HG03066 (cell line): ENCODE data around the gene BRME1.

Source experiments
- ATAC-seq: cut with Tn5 transposase; IDR thresholded peaks from one replicate; pipeline ENCODE4 v1.9.1; 2021; ENCODE audit warnings: low read depth; ENCODE audit not compliant: unreplicated experiment

Gene BRME1

DNA sequence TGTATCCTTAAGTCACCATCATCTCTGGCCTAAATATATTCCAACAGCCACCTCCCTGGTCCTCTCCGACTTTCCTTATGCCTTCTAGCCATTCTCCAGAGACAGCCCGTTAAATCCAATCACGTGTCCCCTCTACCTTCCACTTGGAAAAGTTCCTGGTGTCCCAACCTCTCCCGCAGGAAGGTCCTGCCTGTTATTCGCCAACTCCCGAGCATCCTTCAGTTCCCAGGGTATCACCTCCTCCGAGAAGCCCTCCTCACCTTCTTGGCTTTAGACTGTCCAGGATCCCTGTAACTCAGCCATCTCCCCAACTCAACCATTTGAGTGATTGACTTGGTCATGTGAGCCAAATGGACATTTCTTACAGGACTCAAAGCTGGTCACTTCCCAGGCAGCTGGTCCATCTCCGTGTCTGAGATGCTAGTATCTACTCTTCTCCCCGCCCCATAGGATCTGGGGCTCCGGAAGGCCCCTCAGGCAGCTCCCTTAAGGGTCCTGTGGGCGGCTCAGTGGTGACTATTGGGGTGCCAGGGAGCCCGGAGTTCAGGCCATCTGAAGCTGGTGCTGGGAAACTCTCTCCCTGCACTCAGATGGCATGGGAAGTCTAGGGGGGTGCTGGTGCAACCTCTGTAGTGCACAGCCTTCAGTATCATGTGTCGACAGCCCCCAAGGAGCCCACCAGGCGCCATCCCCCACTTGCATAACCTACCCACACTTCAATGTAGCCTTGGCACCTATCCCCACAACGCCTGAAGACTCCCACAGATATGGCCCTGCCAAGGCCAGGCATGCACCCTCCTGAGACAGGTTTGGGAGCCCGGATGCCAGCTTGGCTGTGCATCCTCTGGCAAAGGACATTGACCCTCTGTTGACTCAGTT lies 56.9 kb downstream of the BRME1 start:
- ATAC-seq: no peak

GRCh38 chr19:13848340-13848677 lies 57.6 kb downstream of the BRME1 start:
- no peak for ATAC-seq

GRCh38 chr19:13847407-13848339 lies 58.2 kb downstream of the BRME1 start:
- ATAC-seq: no peak

- no peak for ATAC-seq
Observed at GRCh38 chr19:13846557-13847406, 59.1 kb downstream of the BRME1 start.

DNA sequence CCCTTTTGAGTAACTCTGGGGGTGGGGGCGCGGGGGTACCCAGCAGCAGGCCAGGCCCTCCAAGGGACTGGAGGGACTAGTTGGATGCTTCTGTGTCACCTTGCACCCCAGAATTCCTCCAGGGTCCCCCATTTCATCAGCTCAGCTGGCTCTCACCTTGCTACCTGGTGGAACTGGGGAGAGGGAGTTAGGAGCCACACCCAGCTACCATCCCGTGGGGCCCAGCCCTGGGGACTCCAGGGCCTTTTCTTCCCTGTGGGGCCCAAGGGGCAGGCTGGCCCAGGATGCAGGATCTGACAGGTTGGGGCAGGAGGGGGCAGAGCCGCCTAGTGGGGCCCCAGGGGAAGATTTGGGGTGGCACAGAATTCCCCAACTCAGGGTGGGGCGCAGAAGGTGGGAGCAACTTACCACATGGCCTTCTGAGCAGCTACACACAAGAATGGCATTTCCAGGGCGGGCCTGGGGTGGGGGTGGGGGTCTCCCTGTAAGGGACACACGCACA lies 61.7 kb downstream of the BRME1 start:
- ATAC-seq: no peak

DNA sequence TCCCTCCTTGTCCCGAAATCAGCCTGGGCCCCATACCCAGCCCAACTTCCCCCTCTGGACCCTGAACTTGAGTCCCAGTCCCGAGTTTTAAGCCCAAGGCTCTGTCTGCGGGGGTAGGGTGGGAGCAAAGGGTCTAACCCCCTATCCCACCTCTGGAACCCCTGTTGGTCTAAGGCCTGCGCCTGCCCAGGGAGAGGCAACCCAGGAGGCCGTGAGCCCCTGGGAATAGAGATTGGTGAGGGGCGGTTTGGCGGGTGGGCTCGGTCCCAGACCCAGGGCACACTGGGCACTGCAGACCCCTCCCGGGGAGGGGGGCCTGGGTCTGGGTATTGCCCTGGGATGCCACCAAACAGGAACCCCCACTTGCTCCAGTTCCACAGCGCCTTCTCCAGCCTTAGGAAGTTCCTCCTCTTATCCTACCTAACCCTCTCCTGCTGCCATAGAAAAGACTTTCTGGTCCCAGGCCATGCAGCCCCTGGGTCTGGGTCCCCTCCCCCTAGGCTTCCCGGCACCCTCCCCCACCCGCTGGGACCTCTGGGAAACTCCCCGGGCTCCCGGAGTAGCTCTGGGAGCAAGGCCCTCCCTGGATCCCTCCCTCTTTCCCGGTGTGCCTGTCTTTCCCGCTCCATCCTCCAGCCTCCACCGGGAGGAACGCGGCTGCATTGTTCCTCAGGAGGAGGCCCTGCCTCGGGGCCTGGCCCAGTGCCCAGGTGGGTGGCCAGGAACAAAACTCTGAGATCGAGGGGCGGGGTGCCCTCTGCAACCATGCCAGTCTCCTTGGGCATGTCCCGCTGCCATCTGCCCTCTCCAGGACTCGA lies 62.6 kb downstream of the BRME1 start:
- no peak for ATAC-seq

- no peak for ATAC-seq
Observed at GRCh38 chr19:13842291-13843103, 63.4 kb downstream of the BRME1 start.

DNA sequence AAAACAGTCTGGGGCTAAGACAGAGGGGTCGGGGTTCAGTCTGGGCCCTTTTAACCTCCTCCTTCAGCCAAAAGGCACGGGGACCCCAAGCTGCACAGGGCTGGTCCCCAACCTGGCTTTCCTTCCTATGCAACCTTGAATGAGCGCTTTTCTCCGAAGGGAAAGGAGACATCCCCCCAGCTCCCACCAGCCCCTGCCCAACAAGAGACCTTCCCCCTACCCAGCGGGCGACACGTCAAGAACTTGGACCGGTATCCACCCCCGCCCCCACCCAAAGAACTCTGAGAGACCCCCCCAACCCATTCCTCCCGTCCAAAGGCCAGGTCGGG lies 64.0 kb downstream of the BRME1 start:
- ATAC-seq: no peak

DNA sequence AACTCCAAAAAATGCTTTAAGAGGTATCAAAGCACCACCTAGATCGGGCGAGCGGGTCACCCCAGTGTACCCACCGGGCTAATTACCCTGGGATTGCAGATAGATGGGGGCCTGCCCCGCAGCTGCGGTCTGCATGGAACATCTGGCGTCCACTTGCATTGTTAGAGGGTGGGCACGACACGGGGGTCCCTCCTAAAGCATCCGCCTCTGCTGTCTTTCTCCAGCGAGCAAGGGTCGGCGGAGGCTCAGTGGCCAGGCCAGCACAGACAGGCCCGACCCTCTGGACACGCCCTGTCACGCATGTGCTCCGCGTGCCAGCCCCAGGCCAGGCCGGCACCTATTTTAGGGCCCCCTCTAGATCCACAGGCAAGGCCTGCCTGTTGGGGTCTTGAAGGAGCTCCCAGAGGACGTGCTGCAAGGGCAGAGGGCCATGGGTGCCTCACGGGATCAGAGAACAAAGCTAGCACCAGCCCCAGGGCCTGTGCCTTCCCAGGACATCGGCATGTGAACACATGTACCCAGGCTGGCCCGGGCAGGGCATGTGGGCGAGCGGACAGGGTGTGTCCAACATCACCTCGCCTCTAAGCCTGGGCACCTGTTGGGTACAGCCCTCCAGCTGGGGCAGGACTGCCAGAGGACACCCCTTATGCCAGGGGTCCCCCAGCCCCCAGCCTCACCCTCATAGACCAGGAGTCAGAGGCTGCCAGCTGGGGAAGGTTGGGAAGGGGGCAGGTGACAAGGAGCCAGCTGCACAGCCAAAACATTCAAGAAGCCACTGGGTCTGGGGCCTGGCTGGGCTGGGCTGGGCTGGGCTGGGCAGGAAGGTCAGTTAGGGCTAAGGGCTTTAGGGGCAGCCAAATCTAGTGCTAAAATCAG lies 64.6 kb downstream of the BRME1 start:
- no peak for ATAC-seq

- no peak for ATAC-seq
Observed at GRCh38 chr19:13840305-13841085, 65.4 kb downstream of the BRME1 start.

DNA sequence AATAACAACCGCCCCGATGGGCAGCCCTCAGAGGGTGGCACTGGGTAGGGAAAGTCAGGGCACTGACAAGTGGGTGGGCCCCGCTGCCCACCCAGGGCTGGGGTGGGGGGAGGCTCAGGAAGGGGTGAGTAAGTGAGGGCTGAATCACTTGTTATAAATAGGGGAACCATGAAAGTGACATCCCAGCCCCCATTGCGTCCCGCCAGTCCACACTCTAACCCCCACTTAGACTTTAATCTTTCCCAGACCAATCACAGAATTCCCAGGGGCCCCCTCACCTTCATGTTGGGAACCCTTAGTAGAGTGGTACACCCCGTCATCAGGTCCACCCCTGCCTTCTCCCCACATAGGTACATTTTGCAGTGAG lies 66.0 kb downstream of the BRME1 start:
- ATAC-seq: no peak

- no peak for ATAC-seq
Observed at GRCh38 chr19:13839130-13839937, 66.6 kb downstream of the BRME1 start.

DNA sequence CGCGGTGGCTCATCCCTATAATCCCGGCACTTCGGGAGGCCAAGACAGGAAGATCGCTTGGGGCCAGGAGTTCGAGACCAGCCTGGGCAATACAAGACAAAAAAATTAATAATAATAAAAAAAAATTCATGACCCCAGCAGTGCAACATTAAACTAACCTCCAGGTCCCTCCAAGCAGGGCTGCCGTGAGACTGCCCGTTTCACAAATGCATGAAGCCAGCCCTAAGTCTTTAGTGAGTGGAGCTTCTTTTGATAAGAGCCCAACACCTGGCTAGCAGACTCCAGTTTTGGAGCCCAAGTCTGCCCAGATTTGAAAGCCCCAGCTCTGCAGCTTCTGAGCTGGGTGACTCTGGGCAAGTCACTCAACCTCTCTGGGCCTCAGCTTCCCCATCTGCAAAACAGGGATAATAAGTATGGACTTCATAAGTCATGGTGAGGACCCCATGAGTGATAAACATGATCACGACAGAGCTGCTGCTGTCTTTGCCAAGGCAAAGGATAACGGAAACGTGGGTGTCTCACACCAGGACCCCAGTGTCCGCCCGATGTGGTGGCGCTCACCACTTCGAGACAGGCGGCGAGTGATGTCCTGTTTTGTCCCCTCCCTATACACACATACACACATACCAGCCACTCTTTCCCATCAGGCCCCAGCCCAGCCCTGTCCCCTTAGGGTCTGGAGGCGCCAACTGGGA lies 67.3 kb downstream of the BRME1 start:
- ATAC-seq: no peak

DNA sequence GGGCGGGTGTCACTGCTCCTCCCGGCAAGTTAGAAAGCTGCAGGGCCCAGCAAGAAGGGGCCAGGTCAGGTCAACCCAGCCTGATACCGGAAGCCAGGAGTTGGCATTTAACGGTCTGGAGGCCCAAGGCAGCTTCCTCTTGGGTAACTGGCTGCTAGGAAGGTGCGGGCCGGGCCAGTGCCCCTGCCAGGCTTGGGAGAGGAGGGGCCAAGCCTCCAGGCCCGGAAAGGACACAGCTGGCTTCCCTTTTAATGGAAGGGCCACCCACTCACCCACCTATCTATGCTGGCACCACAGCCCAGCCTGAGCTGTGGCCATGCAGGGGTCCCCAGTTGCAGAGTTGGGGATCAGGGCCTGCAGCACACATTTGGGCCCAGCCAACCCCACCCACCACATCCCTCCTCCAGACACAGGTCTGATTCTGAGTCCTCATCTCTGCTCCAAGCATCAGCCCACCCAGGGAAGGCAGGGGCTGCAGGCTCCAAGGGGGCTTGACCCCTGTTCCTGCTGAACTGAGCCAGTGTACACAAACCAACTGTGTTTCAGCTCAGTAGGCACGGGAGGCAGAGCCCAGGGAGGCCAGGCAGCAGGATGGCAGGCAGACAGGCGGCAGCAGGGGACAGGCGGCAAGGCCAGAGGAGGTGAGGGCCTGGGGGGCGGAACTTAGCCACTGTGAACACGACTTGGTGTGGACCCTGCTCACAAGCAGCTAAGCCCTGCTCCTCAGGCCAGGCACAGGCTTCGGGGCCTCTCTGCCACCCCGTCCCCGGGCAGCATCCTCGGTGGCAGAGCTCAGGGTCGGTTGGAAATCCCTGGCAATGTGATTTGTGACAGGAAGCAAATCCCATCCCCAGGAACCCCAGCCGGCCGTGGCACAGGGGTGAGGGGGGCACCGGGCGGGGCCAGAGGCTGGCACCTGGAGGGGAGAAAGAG lies 69.9 kb downstream of the BRME1 start:
- no peak for ATAC-seq
